Esophagus muscularis mucosa (tissue), 4 donors: Measurements from ENCODE around the gene TRAPPC3. TPM values are rescaled to one million over a fixed set of nuclear protein-coding genes. Genes with fewer than 3 reads are reported as not detected.

Experiments used
- DNase-seq: peaks from one replicate; pipeline ENCODE4 v3.0.0-alpha.2; 2017; ENCODE audit errors: extremely low spot score
- H3K27ac ChIP-seq, 4 donors: fragments of 200-600 bp; sonication (generic); replicated peaks in 1 of 4; 1 replicate in 3 of 4; 2 replicates in 1 of 4; pipeline ENCODE4 v1.5.1; 2016 to 2019; ENCODE audit warnings: mild to moderate bottlenecking in 1 of 4
- H3K27me3 ChIP-seq, 4 donors: fragments of 200-600 bp; sonication (generic); one replicate each; pipeline versions ENCODE4 v1.5.1 to v1.6.0; 2016 to 2019
- H3K36me3 ChIP-seq, 4 donors: fragments of 200-600 bp; sonication (generic); one replicate each; pipeline ENCODE4 v1.5.1; 2016 to 2019
- H3K4me1 ChIP-seq, 4 donors: fragments of 200-600 bp; sonication (generic); one replicate each; pipeline ENCODE4 v1.5.1; 2016 to 2019
- H3K4me3 ChIP-seq, 4 donors: fragments of 200-600 bp; sonication (generic); 1 replicate in 2 of 4; 2 replicates in 2 of 4; pipeline ENCODE4 v1.5.1; 2016 to 2019; ENCODE audit warnings: mild to moderate bottlenecking in 4 of 4, moderate library complexity in 1 of 4
- H3K9me3 ChIP-seq, 4 donors: fragments of 200-600 bp; sonication (generic); 1 replicate in 3 of 4; 2 replicates in 1 of 4; pipeline ENCODE4 v1.5.1; 2016 to 2019
- EP300 ChIP-seq: sonication (generic); formaldehyde crosslinking; IDR thresholded peaks from one replicate; pipeline ENCODE4 v1.6.1; 2017; ENCODE audit warnings: antibody characterized with exemption
- POLR2A ChIP-seq: fragments of 450-650 bp; IDR thresholded peaks from one replicate; pipeline ENCODE4 v1.6.1; 2017; ENCODE audit warnings: antibody characterized with exemption, moderate library complexity, mild to moderate bottlenecking, low read depth
- POLR2AphosphoS5 ChIP-seq, 2 donors: sonication (generic); formaldehyde crosslinking; IDR thresholded peaks; one replicate each; pipeline ENCODE4 v1.6.1; 2017; ENCODE audit warnings: antibody characterized with exemption in 2 of 2
- WGBS: methylation state at CpG from one replicate; pipeline ENCODE4 v1.1.5; 2018; 5-methylcytosine and 5-hydroxymethylcytosine counted together
- intact Hi-C: fragments of 100-400 bp; cut with DNase I; formaldehyde crosslinking; loops from one replicate; pipeline ENCODE4 v1.15.1; 2023
- total RNA-seq, 4 donors: library from RNA; depleted of rRNA; stranded (reverse); fragments of >200 nt; gene quantifications; one replicate each; pipeline versions ENCODE4 v1.1.0 to v1.2.1, GENCODE V29; 2016
- TF ChIP-seq, protein P1 (sequence below), 3 experiments: fragments of 200-600 bp in 2 of 3; fragments of 450-650 bp in 1 of 3; sonication (generic) in 2 of 3; IDR thresholded peaks; one replicate each; pipeline ENCODE4 v1.5.1; 2017 to 2019; ENCODE audit warnings: antibody characterized with exemption in 3 of 3, mild to moderate bottlenecking in 2 of 3, moderate library complexity in 1 of 3

TRAPPC3 gene
- total RNA-seq, 4 donors from 2014 or later: 97.9 to 164 (median 122) TPM

- Histone ChIP-seq H3K4me1 (peaks cover 89 to 99% (median 98%) of the 10 kb centered on the region in 4 donors), H3K36me3 (peaks cover 2 to 29% (median 15%) of the 10 kb centered on the region in 4 donors), H3K27ac (peak overlapping the region; percentile 67 to 75 (median 72)), H3K9me3 (no peaks in the 10 kb centered on the region), H3K27me3 (no peaks in the 10 kb centered on the region), H3K4me3 (no peak overlapping the region)
- DNase-seq: no peak
- intact Hi-C loops: no loop called here
- WGBS: 59% methylated on average over 4 of the region's 4 CpGs
- TF ChIP-seq, protein P1, sequence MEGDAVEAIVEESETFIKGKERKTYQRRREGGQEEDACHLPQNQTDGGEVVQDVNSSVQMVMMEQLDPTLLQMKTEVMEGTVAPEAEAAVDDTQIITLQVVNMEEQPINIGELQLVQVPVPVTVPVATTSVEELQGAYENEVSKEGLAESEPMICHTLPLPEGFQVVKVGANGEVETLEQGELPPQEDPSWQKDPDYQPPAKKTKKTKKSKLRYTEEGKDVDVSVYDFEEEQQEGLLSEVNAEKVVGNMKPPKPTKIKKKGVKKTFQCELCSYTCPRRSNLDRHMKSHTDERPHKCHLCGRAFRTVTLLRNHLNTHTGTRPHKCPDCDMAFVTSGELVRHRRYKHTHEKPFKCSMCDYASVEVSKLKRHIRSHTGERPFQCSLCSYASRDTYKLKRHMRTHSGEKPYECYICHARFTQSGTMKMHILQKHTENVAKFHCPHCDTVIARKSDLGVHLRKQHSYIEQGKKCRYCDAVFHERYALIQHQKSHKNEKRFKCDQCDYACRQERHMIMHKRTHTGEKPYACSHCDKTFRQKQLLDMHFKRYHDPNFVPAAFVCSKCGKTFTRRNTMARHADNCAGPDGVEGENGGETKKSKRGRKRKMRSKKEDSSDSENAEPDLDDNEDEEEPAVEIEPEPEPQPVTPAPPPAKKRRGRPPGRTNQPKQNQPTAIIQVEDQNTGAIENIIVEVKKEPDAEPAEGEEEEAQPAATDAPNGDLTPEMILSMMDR (IDR thresholded peaks at IDR 0.05): no peak
- no peak for TF ChIP-seq EP300
- no peak for TF ChIP-seq POLR2AphosphoS5 (IDR thresholded peaks at IDR 0.05)
- no peak for TF ChIP-seq POLR2A
These were observed 16.9 kb upstream of the TRAPPC3 start for GRCh38 chr1:36166136-36166535.

DNA sequence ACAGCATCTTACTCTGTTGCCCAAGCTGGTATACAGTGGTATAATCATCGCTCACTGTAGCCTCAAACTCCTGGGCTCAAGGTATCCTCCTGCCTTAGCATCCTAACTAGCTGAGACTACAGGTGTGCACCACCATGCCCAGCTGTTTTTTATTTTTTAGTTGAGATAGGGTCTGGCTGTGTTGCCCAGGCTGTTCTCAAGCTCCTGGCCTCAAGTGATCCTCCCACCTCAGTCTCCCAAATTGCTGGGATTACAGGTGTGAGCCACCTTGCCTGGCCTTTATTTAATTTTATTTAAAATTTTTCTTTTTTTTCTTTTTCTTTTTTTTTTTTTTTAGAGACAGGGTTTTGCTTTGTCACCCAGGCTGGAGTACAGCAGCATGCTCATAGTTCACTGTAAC, 15.9 kb upstream of the TRAPPC3 start:
- 97% methylated on average over 1 of the region's 1 CpG for WGBS
- no peaks in the 10 kb centered on the region for H3K9me3 ChIP-seq
- H3K36me3 ChIP-seq: peaks cover 0 to 23% (median 6%) of the 10 kb centered on the region in 4 donors
- TF ChIP-seq POLR2A (no peak), EP300 (no peak), POLR2AphosphoS5 (IDR thresholded peaks at IDR 0.05) (no peak)
- TF ChIP-seq, protein P1 (IDR thresholded peaks at IDR 0.05): no peak
- intact Hi-C loops: no loop called here
- H3K27ac ChIP-seq: peak overlapping the region in 3 of 4 donors; percentile 67 to 75 (median 73)
- DNase-seq: no peak
- no peak overlapping the region for H3K4me3 ChIP-seq
- H3K4me1 ChIP-seq: peaks cover 98 to 99% (median 98%) of the 10 kb centered on the region in 4 donors
- H3K27me3 ChIP-seq: no peaks in the 10 kb centered on the region

DNA sequence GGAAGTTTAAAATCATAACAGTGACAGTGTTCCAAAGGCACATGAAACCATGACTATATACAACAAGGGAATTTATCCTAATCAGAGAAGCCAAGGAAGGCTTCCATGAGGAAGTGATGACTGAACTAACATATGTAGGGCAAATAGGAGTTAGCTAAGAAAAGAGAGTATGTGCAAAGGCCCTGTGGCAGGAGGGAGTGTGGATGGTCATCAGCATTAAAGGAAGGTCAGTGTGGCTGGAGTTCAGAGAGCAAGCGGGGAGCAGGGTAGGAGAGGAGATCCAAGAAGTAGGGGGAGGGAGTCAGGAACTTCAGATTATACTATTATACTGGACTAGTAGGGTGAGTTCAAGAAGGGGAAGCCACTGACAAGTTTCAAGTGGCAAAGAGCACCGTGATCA, 15.1 kb upstream of the TRAPPC3 start:
- no peak for DNase-seq
- WGBS: 79% methylated on average over 2 of the region's 2 CpGs
- intact Hi-C loops: no loop called here
- Histone ChIP-seq H3K27ac (peak overlapping the region; percentile 6 to 99 (median 74)), H3K9me3 (no peaks in the 10 kb centered on the region), H3K27me3 (no peaks in the 10 kb centered on the region), H3K36me3 (peaks cover 0 to 24% (median 6%) of the 10 kb centered on the region in 4 donors), H3K4me3 (no peak overlapping the region), H3K4me1 (peaks cover 99% of the 10 kb centered on the region in 4 donors)
- no peak for TF ChIP-seq POLR2AphosphoS5 (IDR thresholded peaks at IDR 0.05)

- no peak for TF ChIP-seq POLR2A
- TF ChIP-seq, protein P1 (IDR thresholded peaks at IDR 0.05): no peak
- TF ChIP-seq POLR2AphosphoS5 (IDR thresholded peaks at IDR 0.05): no peak
- no peak for TF ChIP-seq EP300
- no peaks in the 10 kb centered on the region for H3K9me3 ChIP-seq
- peak overlapping the region; percentile 97 to 99 (median 98) for H3K27ac ChIP-seq
- intact Hi-C loops: no loop called here
- DNase-seq: no peak
- H3K4me3 ChIP-seq: no peak overlapping the region
- H3K4me1 ChIP-seq: peaks cover 99% of the 10 kb centered on the region in 4 donors
- no peaks in the 10 kb centered on the region for H3K27me3 ChIP-seq
- H3K36me3 ChIP-seq: peaks cover 0 to 32% (median 6%) of the 10 kb centered on the region in 4 donors
These were observed 14.1 kb upstream of the TRAPPC3 start for GRCh38 chr1:36163426-36163825.

DNA sequence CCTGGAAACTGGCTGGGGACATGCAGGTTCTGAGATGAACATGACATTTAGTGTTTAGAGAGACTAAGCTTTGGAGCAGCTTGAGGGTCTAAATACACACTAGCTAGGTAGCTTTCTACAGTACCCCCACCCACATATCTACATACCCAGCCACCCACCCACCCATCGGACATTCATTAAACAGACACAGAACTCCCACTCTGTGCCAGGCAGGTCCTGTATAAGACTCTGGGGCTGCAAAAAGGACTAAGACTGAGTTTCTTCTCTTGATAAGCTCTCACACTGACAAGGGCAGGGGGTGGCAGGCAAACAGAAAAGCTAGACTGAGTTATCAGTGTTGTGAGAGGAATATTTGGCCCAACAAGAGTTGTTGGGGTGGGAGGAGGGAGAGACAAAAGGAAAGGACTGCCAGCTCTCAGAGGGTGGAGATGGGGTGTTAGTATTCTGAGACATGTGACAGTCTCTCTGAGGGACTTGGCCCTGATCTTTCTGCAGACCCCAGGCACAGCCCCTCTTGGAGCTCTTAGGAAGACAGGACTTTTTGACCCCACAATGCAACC, 13.5 kb upstream of the TRAPPC3 start:
- Histone ChIP-seq H3K9me3 (no peaks in the 10 kb centered on the region), H3K27me3 (no peaks in the 10 kb centered on the region), H3K4me3 (peak overlapping the region in 1 of 4 donors; percentile 47), H3K4me1 (peaks cover 99% of the 10 kb centered on the region in 4 donors), H3K36me3 (peaks cover 0 to 33% (median 4%) of the 10 kb centered on the region in 4 donors), H3K27ac (peak overlapping the region; percentile 97 to 99 (median 98))
- WGBS: 44% methylated on average over 1 of the region's 1 CpG
- TF ChIP-seq EP300 (no peak), POLR2AphosphoS5 (IDR thresholded peaks at IDR 0.05) (no peak), POLR2A (no peak)
- TF ChIP-seq, protein P1 (IDR thresholded peaks at IDR 0.05): no peak
- DNase-seq: no peak
- intact Hi-C loops: no loop called here
